ENCODE data around the gene PCCA. TPM values are rescaled to one million over a fixed set of nuclear protein-coding genes. Genes with fewer than 3 reads are reported as not detected.

The PCCA gene
- total RNA-seq, 4 donors from 2014 or later = 24.8 to 122 (median 53.0) TPM

- no peaks in the 10 kb centered on the region for H3K4me1 ChIP-seq
- TF ChIP-seq POLR2A (IDR thresholded peaks at IDR 0.05) (no peak), CTCF (IDR thresholded peaks at IDR 0.05) (no peak)
- H3K4me3 ChIP-seq = no peak overlapping the region
- no peaks in the 10 kb centered on the region for H3K36me3 ChIP-seq
- intact Hi-C loops (cut with DNase I; ENCODE audit: low total_unique reads) = no loop called here
- no peak for DNase-seq
- H3K9me3 ChIP-seq = no peaks in the 10 kb centered on the region
- no peaks in the 10 kb centered on the region for H3K27me3 ChIP-seq
- H3K27ac ChIP-seq = no peak overlapping the region
These were observed 26.9 kb downstream of the PCCA start for GRCh38 chr13:100115693-100116254.

GRCh38 chr13:100124265-100124664 lies 35.4 kb downstream of the PCCA start:
- intact Hi-C loops (cut with DNase I; ENCODE audit: low total_unique reads) = no loop called here
- Histone ChIP-seq H3K27me3 (no peaks in the 10 kb centered on the region), H3K9me3 (peaks cover 0 to 11% of the 10 kb centered on the region in 2 donors), H3K4me1 (no peaks in the 10 kb centered on the region), H3K27ac (no peak overlapping the region), H3K4me3 (no peak overlapping the region), H3K36me3 (no peaks in the 10 kb centered on the region)
- TF ChIP-seq CTCF (IDR thresholded peaks at IDR 0.05) = no peak
- no peak for TF ChIP-seq POLR2A (IDR thresholded peaks at IDR 0.05)
- DNase-seq = no peak

- H3K9me3 ChIP-seq = peaks cover 0 to 11% of the 10 kb centered on the region in 2 donors
- no peak for DNase-seq
- no peaks in the 10 kb centered on the region for H3K36me3 ChIP-seq
- TF ChIP-seq POLR2A (IDR thresholded peaks at IDR 0.05) (no peak), CTCF (IDR thresholded peaks at IDR 0.05) (no peak)
- no peaks in the 10 kb centered on the region for H3K27me3 ChIP-seq
- H3K4me1 ChIP-seq = no peaks in the 10 kb centered on the region
- no peak overlapping the region for H3K27ac ChIP-seq
- no peak overlapping the region for H3K4me3 ChIP-seq
- intact Hi-C loops (cut with DNase I; ENCODE audit: low total_unique reads) = no loop called here
These were observed 37.1 kb downstream of the PCCA start for GRCh38 chr13:100125946-100126345.

GRCh38 chr13:100128373-100128772 lies 39.5 kb downstream of the PCCA start:
- TF ChIP-seq CTCF (IDR thresholded peaks at IDR 0.05) = no peak
- no peak for TF ChIP-seq POLR2A (IDR thresholded peaks at IDR 0.05)
- Histone ChIP-seq H3K36me3 (no peaks in the 10 kb centered on the region), H3K4me1 (peaks cover 0 to 4% of the 10 kb centered on the region in 2 donors), H3K27me3 (no peaks in the 10 kb centered on the region), H3K4me3 (no peak overlapping the region), H3K27ac (no peak overlapping the region), H3K9me3 (no peaks in the 10 kb centered on the region)
- intact Hi-C loops (cut with DNase I; ENCODE audit: low total_unique reads) = no loop called here
- DNase-seq = no peak

GRCh38 chr13:100128838-100129237 lies 39.9 kb downstream of the PCCA start:
- no peaks in the 10 kb centered on the region for H3K36me3 ChIP-seq
- intact Hi-C loops (cut with DNase I; ENCODE audit: low total_unique reads) = no loop called here
- no peak for DNase-seq
- H3K4me3 ChIP-seq = no peak overlapping the region
- no peaks in the 10 kb centered on the region for H3K9me3 ChIP-seq
- TF ChIP-seq POLR2A (IDR thresholded peaks at IDR 0.05) = no peak
- no peak for TF ChIP-seq CTCF (IDR thresholded peaks at IDR 0.05)
- H3K4me1 ChIP-seq = peaks cover 0 to 4% of the 10 kb centered on the region in 2 donors
- H3K27me3 ChIP-seq = no peaks in the 10 kb centered on the region
- H3K27ac ChIP-seq = no peak overlapping the region
